HFFc6 (cell line): ENCODE results near the gene UST. TPM values are rescaled to one million over a fixed set of nuclear protein-coding genes. Genes with fewer than 3 reads are reported as not detected.
"Not testable (repeated sequence)": the region's sequence is repeated elsewhere in the genome, so short reads cannot be mapped to it uniquely, and the experiment has no call there.

Experiments
- DNase-seq: peaks from one replicate; pipeline ENCODE4 v3.0.0-alpha.2; 2018
- H3K27ac Mint-ChIP-seq: 2 replicates; pipeline ENCODE4 v1.8.0; 2020; ENCODE audit warnings: mild to moderate bottlenecking, mixed read lengths
- H3K27me3 Mint-ChIP-seq: 2 replicates; pipeline ENCODE4 v1.8.0; 2021; ENCODE audit warnings: mild to moderate bottlenecking, moderate library complexity, mixed read lengths; ENCODE audit not compliant: insufficient read depth
- H3K36me3 Mint-ChIP-seq: 2 replicates; pipeline ENCODE4 v1.8.0; 2021; ENCODE audit warnings: low read depth, mixed read lengths
- H3K4me1 Mint-ChIP-seq: 2 replicates; pipeline ENCODE4 v1.8.0; 2020; ENCODE audit warnings: low read depth, mixed read lengths
- H3K4me3 Mint-ChIP-seq: 2 replicates; pipeline ENCODE4 v1.8.0; 2020; ENCODE audit warnings: mild to moderate bottlenecking, moderate library complexity, mixed read lengths
- H3K9me3 Mint-ChIP-seq: 2 replicates; pipeline ENCODE4 v1.8.0; 2020; ENCODE audit warnings: mild to moderate bottlenecking, mixed read lengths
- CTCF ChIP-seq: fragments of 200-600 bp; sonication (generic); IDR thresholded peaks from 2 replicates; pipeline ENCODE4 v1.5.0; 2021; ENCODE audit warnings: antibody characterized with exemption, mild to moderate bottlenecking
- total RNA-seq, 6 experiments: library from RNA; stranded (reverse); fragmentation: NEBNext Ultra II Directional; extraction: Animal tissue kit (Norgen Biotek cat#: 25700); gene quantifications; 2 replicates in 1 of 6; 3 replicates in 5 of 6; pipeline ENCODE4 v1.2.3, GENCODE V29; 2021

Gene UST
- total RNA-seq, 6 experiments from 2014 or later = 12.9 to 17.3 (median 16.7) TPM

- no peak for DNase-seq
- Mint-ChIP-seq H3K4me3 (no peak overlapping the region), H3K27ac (no peak overlapping the region), H3K36me3 (no peaks in the 10 kb centered on the region), H3K27me3 (no peaks in the 10 kb centered on the region; the same call in 1 of the 2 replicates), H3K4me1 (peaks cover 17% of the 10 kb centered on the region), H3K9me3 (no peaks in the 10 kb centered on the region)
- TF ChIP-seq CTCF = no peak
Measured at GRCh38 chr6:148851683-148852556, 105.1 kb downstream of the UST start.

DNA sequence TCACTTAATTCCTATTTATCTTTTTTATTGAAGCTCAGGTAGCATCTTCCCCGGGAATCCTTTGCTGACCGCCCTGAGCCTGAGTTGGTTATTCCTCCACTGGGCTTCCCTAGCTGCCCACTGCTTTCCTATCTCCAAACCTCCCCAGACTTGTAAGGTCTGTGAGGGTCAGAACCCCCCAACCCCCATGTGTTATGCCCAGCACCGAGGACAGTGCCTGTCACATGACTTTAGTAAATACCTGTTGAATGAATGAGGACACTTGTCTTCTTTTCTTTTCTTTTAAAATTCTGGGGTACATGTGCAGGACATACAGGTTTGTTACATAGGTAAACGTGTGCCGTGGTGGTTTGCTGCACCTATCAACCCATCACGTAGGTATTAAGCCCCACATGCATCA is 105.9 kb downstream of the UST start:
- no peaks in the 10 kb centered on the region for H3K36me3 Mint-ChIP-seq
- no peaks in the 10 kb centered on the region; the same call in 1 of the 2 replicates for H3K27me3 Mint-ChIP-seq
- TF ChIP-seq CTCF = no peak
- no peak overlapping the region for H3K27ac Mint-ChIP-seq
- H3K9me3 Mint-ChIP-seq = no peaks in the 10 kb centered on the region
- peaks cover 17% of the 10 kb centered on the region for H3K4me1 Mint-ChIP-seq
- DNase-seq = no peak
- H3K4me3 Mint-ChIP-seq = no peak overlapping the region

- H3K36me3 Mint-ChIP-seq, H3K27me3 Mint-ChIP-seq, DNase-seq, H3K9me3 Mint-ChIP-seq, H3K4me3 Mint-ChIP-seq, H3K27ac Mint-ChIP-seq: not testable (repeated sequence)
- H3K4me1 Mint-ChIP-seq = peaks cover 18% of the 10 kb centered on the region
Measured at GRCh38 chr6:148853113-148853512, 106.3 kb downstream of the UST start.

GRCh38 chr6:148854096-148854495 is 107.3 kb downstream of the UST start:
- Mint-ChIP-seq H3K9me3 (no peaks in the 10 kb centered on the region), H3K27ac (no peak overlapping the region), H3K4me1 (peaks cover 17% of the 10 kb centered on the region), H3K27me3 (no peaks in the 10 kb centered on the region; the same call in 1 of the 2 replicates), H3K36me3 (no peaks in the 10 kb centered on the region), H3K4me3 (no peak overlapping the region)
- TF ChIP-seq CTCF = no peak
- DNase-seq = no peak

- Mint-ChIP-seq H3K36me3 (no peaks in the 10 kb centered on the region), H3K27ac (no peak overlapping the region), H3K4me3 (no peak overlapping the region), H3K9me3 (no peaks in the 10 kb centered on the region), H3K27me3 (no peaks in the 10 kb centered on the region; the same call in 1 of the 2 replicates), H3K4me1 (peaks cover 15% of the 10 kb centered on the region)
- no peak for DNase-seq
- TF ChIP-seq CTCF = no peak
Measured at GRCh38 chr6:148854992-148855391, 108.2 kb downstream of the UST start.

- Mint-ChIP-seq H3K27ac (no peak overlapping the region), H3K4me1 (peaks cover 15% of the 10 kb centered on the region), H3K27me3 (no peaks in the 10 kb centered on the region; the same call in 1 of the 2 replicates), H3K4me3 (no peak overlapping the region), H3K9me3 (no peaks in the 10 kb centered on the region), H3K36me3 (no peaks in the 10 kb centered on the region)
- TF ChIP-seq CTCF = no peak
- DNase-seq = no peak
Measured at GRCh38 chr6:148855744-148856143, 108.9 kb downstream of the UST start.
